Mesenchymal stem cell (in vitro differentiated cells and primary cell): ENCODE results near the gene SUGP1.
A peak's percentile ranks its signal among the peaks of the same experiment; 100 is the strongest.

Source experiments
- DNase-seq: peaks from one replicate; pipeline ENCODE4 v3.0.0-alpha.2; 2013
- H2AFZ ChIP-seq: one replicate; pipeline ENCODE4 v1.6.1; 2013; ENCODE audit warnings: low read depth, mild to moderate bottlenecking, control low read depth, inconsistent platforms, low read length, moderate library complexity
- H2AK5ac ChIP-seq: 2 replicates; pipeline ENCODE4 v1.6.1; 2013; ENCODE audit warnings: low read length, moderate library complexity, mild to moderate bottlenecking, inconsistent platforms; ENCODE audit not compliant: severe bottlenecking
- H2BK120ac ChIP-seq: one replicate; pipeline ENCODE4 v1.6.1; 2013; ENCODE audit warnings: low read depth, mild to moderate bottlenecking, inconsistent platforms, low read length, moderate library complexity
- H2BK12ac ChIP-seq, 2 experiments: one replicate each; pipeline ENCODE4 v1.6.1; 2013; ENCODE audit warnings: inconsistent platforms in 2 of 2, low read length in 2 of 2, mild to moderate bottlenecking in 2 of 2, moderate library complexity in 2 of 2, control low read depth in 1 of 2
- H2BK15ac ChIP-seq: one replicate; pipeline ENCODE4 v1.6.1; 2013; ENCODE audit warnings: mild to moderate bottlenecking, low read depth, inconsistent platforms; ENCODE audit not compliant: poor library complexity, severe bottlenecking
- H2BK5ac ChIP-seq: 2 replicates; pipeline ENCODE4 v1.6.1; 2013; ENCODE audit warnings: low read depth, mild to moderate bottlenecking, low read length, control low read depth, inconsistent platforms; ENCODE audit not compliant: poor library complexity, severe bottlenecking
- H3K14ac ChIP-seq, 2 experiments: one replicate each; pipeline ENCODE4 v1.6.1; 2013; ENCODE audit warnings: inconsistent platforms in 2 of 2, low read length in 2 of 2, control low read depth in 1 of 2, mild to moderate bottlenecking in 1 of 2, moderate library complexity in 1 of 2
- H3K18ac ChIP-seq, 2 experiments: one replicate each; pipeline ENCODE4 v1.6.1; 2013; ENCODE audit warnings: inconsistent platforms in 2 of 2, low read length in 2 of 2, control low read depth in 1 of 2, low read depth in 1 of 2, mild to moderate bottlenecking in 1 of 2
- H3K23ac ChIP-seq, 2 experiments: one replicate each; pipeline ENCODE4 v1.6.1; 2013; ENCODE audit warnings: inconsistent platforms in 2 of 2, low read length in 2 of 2, mild to moderate bottlenecking in 2 of 2, moderate library complexity in 2 of 2, control low read depth in 1 of 2
- H3K27ac ChIP-seq: 2 replicates; pipeline ENCODE4 v1.5.1; 2013; ENCODE audit warnings: mild to moderate bottlenecking, moderate library complexity, low read length, control low read depth, inconsistent platforms; ENCODE audit not compliant: poor library complexity, severe bottlenecking
- H3K27me3 ChIP-seq, 2 experiments: 2 replicates each; pipeline versions ENCODE4 v1.6.1 to v1.7.0; 2013; ENCODE audit warnings: low read length in 2 of 2, mild to moderate bottlenecking in 2 of 2, moderate library complexity in 2 of 2, control low read depth in 1 of 2, inconsistent platforms in 1 of 2; ENCODE audit not compliant: control insufficient read depth in 1 of 2, insufficient read depth in 1 of 2
- H3K36me3 ChIP-seq, 2 experiments: 2 replicates each; pipeline versions ENCODE4 v1.6.1 to v1.7.0; 2013; ENCODE audit warnings: low read length in 2 of 2, control low read depth in 1 of 2, inconsistent platforms in 1 of 2, low read depth in 1 of 2, mild to moderate bottlenecking in 1 of 2; ENCODE audit not compliant: insufficient read depth in 2 of 2, control insufficient read depth in 1 of 2
- H3K4ac ChIP-seq, 2 experiments: one replicate each; pipeline ENCODE4 v1.6.1; 2013; ENCODE audit warnings: inconsistent platforms in 2 of 2, low read length in 2 of 2, mild to moderate bottlenecking in 2 of 2, moderate library complexity in 2 of 2, control low read depth in 1 of 2, low read depth in 1 of 2
- H3K4me1 ChIP-seq: 2 replicates; pipeline ENCODE4 v1.6.1; 2013; ENCODE audit warnings: low read depth, low read length, control low read depth; ENCODE audit not compliant: control insufficient read depth, insufficient read depth
- H3K4me2 ChIP-seq: 2 replicates; pipeline ENCODE4 v1.6.1; 2013; ENCODE audit warnings: low read length, mild to moderate bottlenecking, inconsistent platforms; ENCODE audit not compliant: poor library complexity, severe bottlenecking
- H3K4me3 ChIP-seq, 2 experiments: 2 replicates each; pipeline versions ENCODE4 v1.5.1 to v1.7.0; 2013; ENCODE audit warnings: low read length in 2 of 2, mild to moderate bottlenecking in 2 of 2, control low read depth in 1 of 2, low read depth in 1 of 2; ENCODE audit not compliant: insufficient read depth in 1 of 2
- H3K79me1 ChIP-seq: replicated peaks from 2 replicates; pipeline ENCODE4 v1.6.1; 2013; ENCODE audit warnings: mild to moderate bottlenecking, control low read depth, low read length, inconsistent platforms; ENCODE audit not compliant: poor library complexity, severe bottlenecking
- H3K9ac ChIP-seq: 2 replicates; pipeline ENCODE4 v1.7.0; 2013; ENCODE audit warnings: mild to moderate bottlenecking, low read length, moderate library complexity
- H3K9me3 ChIP-seq: 2 replicates; pipeline ENCODE4 v1.7.0; 2013; ENCODE audit warnings: mild to moderate bottlenecking, low read length; ENCODE audit not compliant: control insufficient read depth
- H4K8ac ChIP-seq: one replicate; pipeline ENCODE4 v1.6.1; 2013; ENCODE audit warnings: inconsistent platforms, mild to moderate bottlenecking, low read length, moderate library complexity
- H4K91ac ChIP-seq: one replicate; pipeline ENCODE4 v1.6.1; 2013; ENCODE audit warnings: mild to moderate bottlenecking, low read length, inconsistent platforms
- WGBS: methylation state at CpG from one replicate; pipeline ENCODE4 v1.1.7; 2013; ENCODE audit warnings: mixed read lengths; 5-methylcytosine and 5-hydroxymethylcytosine counted together

SUGP1 gene

DNA sequence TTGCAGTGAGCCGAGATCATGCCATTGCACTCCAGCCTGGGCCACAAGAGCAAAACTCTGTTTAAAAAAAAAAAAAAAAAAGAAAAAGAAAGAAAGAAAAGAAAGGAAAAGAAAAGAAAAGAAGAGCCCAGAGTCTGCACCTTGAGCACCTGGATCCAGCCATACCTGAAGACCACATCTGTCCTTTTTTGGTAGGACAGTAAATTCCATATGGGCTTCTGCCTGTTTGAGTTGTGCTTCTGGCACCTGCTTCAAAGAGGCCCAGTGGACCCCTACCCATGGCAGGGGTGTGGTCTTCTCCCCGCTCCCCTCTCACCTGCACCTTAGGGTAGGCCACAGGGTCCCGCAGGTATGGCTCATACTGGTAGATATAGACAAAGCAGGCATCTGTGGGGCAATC, 53.0 kb downstream of the SUGP1 start:
- H2AFZ ChIP-seq = no peak overlapping the region
- no peaks in the 10 kb centered on the region for H3K9me3 ChIP-seq
- H3K4ac ChIP-seq = no peak overlapping the region
- peaks cover under 1% of the 10 kb centered on the region for H3K4me1 ChIP-seq
- no peak for DNase-seq
- H3K4me2 ChIP-seq = no peak overlapping the region
- no peak overlapping the region for H4K91ac ChIP-seq
- no peak overlapping the region for H4K8ac ChIP-seq
- H2BK12ac ChIP-seq = no peak overlapping the region
- peaks cover 29 to 53% of the 10 kb centered on the region in 2 experiments for H3K27me3 ChIP-seq
- H2AK5ac ChIP-seq = no peak overlapping the region
- no peak overlapping the region for H3K14ac ChIP-seq
- H3K4me3 ChIP-seq = no peak overlapping the region
- H2BK15ac ChIP-seq = no peak overlapping the region
- 94% methylated on average over 3 of the region's 3 CpGs for WGBS
- H2BK5ac ChIP-seq = no peak overlapping the region
- no peak overlapping the region for H3K18ac ChIP-seq
- no peak overlapping the region for H3K27ac ChIP-seq
- no peak overlapping the region for H3K23ac ChIP-seq
- H2BK120ac ChIP-seq = no peak overlapping the region
- peaks cover 0 to 4% of the 10 kb centered on the region in 2 experiments for H3K36me3 ChIP-seq
- no peak overlapping the region for H3K9ac ChIP-seq
- peaks cover 2% of the 10 kb centered on the region for H3K79me1 ChIP-seq

DNA sequence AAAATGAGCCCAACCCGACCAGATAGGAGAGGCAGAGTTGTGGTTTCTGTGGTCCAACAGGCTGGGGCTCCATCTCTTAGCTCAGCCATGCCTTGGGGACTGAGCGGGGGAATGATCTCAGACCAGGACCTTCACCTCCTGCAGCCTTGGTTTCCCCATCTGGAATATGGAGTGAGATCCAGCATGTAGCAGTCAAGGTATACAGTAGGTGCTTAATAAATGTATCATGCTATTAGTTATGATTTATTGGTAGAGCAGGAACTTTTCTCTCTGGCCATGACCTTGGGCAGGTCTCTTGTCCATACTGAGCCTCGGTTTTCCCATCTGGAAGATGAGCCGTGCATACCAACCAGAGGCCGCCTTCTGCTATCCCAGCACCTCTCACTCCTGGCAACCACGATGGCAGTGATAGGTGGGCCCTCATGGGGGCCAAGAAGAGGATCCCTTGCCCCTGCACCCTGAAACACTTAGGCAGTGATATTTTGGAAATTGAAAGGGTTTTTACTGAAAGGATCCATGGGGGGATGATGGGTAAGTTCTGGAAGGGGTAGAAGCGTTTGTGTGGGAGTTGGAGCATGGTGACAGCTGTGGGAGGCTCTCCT, 56.3 kb downstream of the SUGP1 start:
- H2BK12ac ChIP-seq = no peak overlapping the region
- H3K4me3 ChIP-seq = no peak overlapping the region
- no peak overlapping the region for H4K8ac ChIP-seq
- no peak overlapping the region for H3K4me2 ChIP-seq
- no peak overlapping the region for H3K4ac ChIP-seq
- WGBS = 78% methylated on average over 5 of the region's 7 CpGs
- H2BK120ac ChIP-seq = no peak overlapping the region
- no peaks in the 10 kb centered on the region for H3K79me1 ChIP-seq
- peaks cover 42 to 54% of the 10 kb centered on the region in 2 experiments for H3K27me3 ChIP-seq
- no peak overlapping the region for H3K23ac ChIP-seq
- H3K9ac ChIP-seq = no peak overlapping the region
- H2BK15ac ChIP-seq = no peak overlapping the region
- H3K18ac ChIP-seq = no peak overlapping the region
- H3K9me3 ChIP-seq = peaks cover 7% of the 10 kb centered on the region
- peaks cover 10% of the 10 kb centered on the region for H3K4me1 ChIP-seq
- no peak overlapping the region for H2BK5ac ChIP-seq
- H4K91ac ChIP-seq = no peak overlapping the region
- no peak overlapping the region for H2AK5ac ChIP-seq
- no peak overlapping the region for H3K14ac ChIP-seq
- no peak for DNase-seq
- no peaks in the 10 kb centered on the region for H3K36me3 ChIP-seq
- H3K27ac ChIP-seq = no peak overlapping the region
- H2AFZ ChIP-seq = no peak overlapping the region

DNA sequence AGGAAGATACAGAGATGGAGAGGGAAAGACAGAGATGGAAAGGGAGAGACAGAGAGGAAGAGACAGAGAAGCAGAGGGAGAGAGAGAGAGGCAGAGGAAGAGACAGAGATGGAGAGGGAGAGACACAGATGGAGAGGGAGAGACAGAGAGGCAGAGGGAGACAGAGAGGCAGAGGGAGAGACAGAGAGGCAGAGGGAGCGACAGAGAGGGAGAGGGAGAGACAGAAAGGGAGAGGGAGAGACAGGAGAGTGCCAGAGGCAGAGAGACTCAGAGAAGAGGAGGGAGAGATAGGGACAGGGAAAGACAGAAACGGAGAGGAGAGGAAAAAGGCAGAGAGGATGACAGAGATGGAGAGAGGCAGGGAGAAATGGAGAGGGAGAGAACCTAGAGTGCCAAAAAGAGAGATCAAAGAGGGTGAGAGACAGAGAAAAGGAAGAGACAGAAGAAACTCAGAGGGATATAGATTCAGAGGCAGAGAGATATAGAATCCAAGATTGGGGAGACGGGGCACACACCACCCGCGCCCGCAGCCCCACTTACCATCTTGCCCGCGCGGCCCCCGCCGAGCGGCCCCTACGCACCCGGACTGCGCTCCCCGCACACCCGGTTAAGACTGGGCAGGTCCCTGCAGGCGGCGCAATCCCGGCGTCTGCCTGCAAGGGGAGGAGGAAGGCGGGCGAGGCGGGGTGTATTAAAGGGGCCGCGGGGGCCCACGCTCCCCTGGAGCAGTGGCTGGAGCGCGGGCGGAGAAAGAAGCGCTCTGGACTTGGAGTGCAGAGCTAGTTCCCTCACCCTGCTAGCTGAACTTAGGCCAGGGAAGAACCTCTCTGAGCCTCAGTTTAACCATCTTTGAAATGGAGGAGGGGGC, 57.9 kb downstream of the SUGP1 start:
- no peak overlapping the region for H3K18ac ChIP-seq

DNA sequence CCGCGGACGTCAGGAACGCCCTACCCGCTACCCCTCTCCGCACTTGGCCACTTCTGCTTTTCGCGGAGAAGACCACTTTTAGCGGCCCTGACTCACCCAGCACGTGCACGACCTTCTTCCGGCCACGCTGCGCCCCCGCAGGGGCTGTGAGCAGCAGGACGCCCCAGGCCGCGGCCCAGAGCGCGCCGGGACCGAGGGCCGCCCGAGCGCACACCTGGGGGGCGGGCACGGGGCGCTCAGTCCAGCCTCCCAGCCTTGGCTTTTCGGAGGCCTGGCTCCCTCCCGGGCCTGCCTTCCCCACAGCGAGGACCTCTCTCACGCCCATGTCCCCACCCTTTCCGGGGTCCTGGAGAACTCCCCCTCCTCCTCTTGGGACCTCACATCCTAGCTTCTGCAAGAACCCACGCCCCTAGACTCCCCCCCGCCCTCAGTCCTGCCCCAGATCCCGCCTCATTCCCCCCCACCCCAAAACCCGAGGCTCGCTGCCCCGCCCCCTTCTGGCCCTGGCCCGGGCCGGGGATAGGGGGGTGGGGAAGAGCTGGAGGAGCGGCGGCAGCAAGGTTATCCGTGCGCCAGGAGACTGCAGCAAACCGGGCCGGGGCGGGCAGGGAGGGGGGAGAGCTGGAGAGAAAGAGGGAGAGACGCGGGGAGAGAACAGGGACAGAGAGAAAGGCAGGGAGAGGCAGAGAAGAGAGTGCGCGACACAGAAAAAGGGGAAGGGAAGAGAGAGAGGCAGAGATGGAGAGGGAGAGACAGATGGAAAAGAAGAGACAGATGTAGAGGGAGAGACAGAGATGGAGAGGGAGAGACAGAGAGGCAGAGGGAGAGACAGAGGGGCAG, 58.7 kb downstream of the SUGP1 start:
- Histone ChIP-seq H3K79me1 (no peaks in the 10 kb centered on the region), H4K8ac (no peak overlapping the region), H3K9me3 (peaks cover 7% of the 10 kb centered on the region), H3K9ac (no peak overlapping the region), H3K4me1 (peaks cover 10% of the 10 kb centered on the region), H2BK5ac (no peak overlapping the region), H2AK5ac (no peak overlapping the region), H3K27ac (no peak overlapping the region), H3K27me3 (peaks cover 43 to 62% of the 10 kb centered on the region in 2 experiments), H3K18ac (no peak overlapping the region), H3K4me3 (peak overlapping the region in 1 of 2 experiments; percentile 16), H3K36me3 (no peaks in the 10 kb centered on the region), H3K4ac (no peak overlapping the region), H2BK12ac (no peak overlapping the region), H3K14ac (no peak overlapping the region), H3K23ac (no peak overlapping the region), H2AFZ (no peak overlapping the region), H3K4me2 (peak overlapping the region; percentile 41), H2BK15ac (no peak overlapping the region), H4K91ac (no peak overlapping the region), H2BK120ac (no peak overlapping the region)
- no peak for DNase-seq
- WGBS = 2% methylated on average over 37 of the region's 52 CpGs

More for the DNA sequence above, 57.9 kb downstream of the SUGP1 start:
- Histone ChIP-seq H3K27me3 (peaks cover 42 to 53% of the 10 kb centered on the region in 2 experiments), H2BK15ac (no peak overlapping the region), H4K91ac (no peak overlapping the region), H2AK5ac (no peak overlapping the region), H3K9me3 (peaks cover 7% of the 10 kb centered on the region), H2AFZ (no peak overlapping the region), H3K14ac (no peak overlapping the region), H3K4me3 (no peak overlapping the region), H3K9ac (no peak overlapping the region), H3K36me3 (no peaks in the 10 kb centered on the region), H3K4ac (no peak overlapping the region), H3K23ac (no peak overlapping the region), H2BK5ac (no peak overlapping the region), H3K4me2 (no peak overlapping the region), H3K4me1 (peaks cover 10% of the 10 kb centered on the region), H4K8ac (no peak overlapping the region), H2BK120ac (no peak overlapping the region), H2BK12ac (no peak overlapping the region), H3K79me1 (no peaks in the 10 kb centered on the region), H3K27ac (no peak overlapping the region)
- 7% methylated on average over 31 of the region's 31 CpGs for WGBS
- no peak for DNase-seq
